Stomach (tissue), 9 donors: ENCODE measurements around the gene RGL2. TPM values are rescaled to one million over a fixed set of nuclear protein-coding genes. Genes with fewer than 3 reads are reported as not detected.
A peak's percentile ranks its signal among the peaks of the same experiment; 100 is the strongest.

Experiments
- DNase-seq, 2 donors: peaks; one replicate each; pipeline versions ENCODE4 v3.0.0 to v3.0.0-alpha.2; 2013 to 2019
- H3K27ac ChIP-seq, 5 donors: fragments of 200-600 bp in 4 of 5; sonication (generic) in 4 of 5; one replicate each; pipeline ENCODE4 v1.5.1; 2013 to 2019; ENCODE audit warnings: mild to moderate bottlenecking in 1 of 5, moderate library complexity in 1 of 5
- H3K27me3 ChIP-seq, 3 donors: fragments of 200-600 bp; sonication (generic); one replicate each; pipeline ENCODE4 v1.5.1; 2017 to 2019; ENCODE audit warnings: mixed run types in 1 of 3
- H3K36me3 ChIP-seq, 4 donors: fragments of 200-600 bp; sonication (generic); 1 replicate in 3 of 4; 2 replicates in 1 of 4; pipeline ENCODE4 v1.5.1; 2016 to 2019
- H3K4me1 ChIP-seq, 4 donors: fragments of 200-600 bp; sonication (generic); one replicate each; pipeline ENCODE4 v1.5.1; 2016 to 2019
- H3K4me3 ChIP-seq, 4 donors: fragments of 200-600 bp; sonication (generic) in 3 of 4; one replicate each; pipeline ENCODE4 v1.5.1; 2016 to 2019; ENCODE audit warnings: mild to moderate bottlenecking in 1 of 4
- H3K9me3 ChIP-seq, 4 donors: fragments of 200-600 bp; sonication (generic); one replicate each; pipeline ENCODE4 v1.5.1; 2016 to 2019
- CTCF ChIP-seq, 7 experiments: fragments of 450-650 bp in 4 of 7; fragments of 200-600 bp in 3 of 7; sonication (generic) in 3 of 7; IDR thresholded peaks; one replicate each; pipeline ENCODE4 v1.5.1; 2016 to 2019; ENCODE audit warnings: antibody characterized with exemption in 7 of 7, control low read depth in 2 of 7, mild to moderate bottlenecking in 1 of 7
- EP300 ChIP-seq: sonication (generic); formaldehyde crosslinking; IDR thresholded peaks from one replicate; pipeline ENCODE4 v1.6.1; 2017; ENCODE audit warnings: antibody characterized with exemption
- POLR2A ChIP-seq, 4 donors: fragments of 450-650 bp; IDR thresholded peaks; one replicate each; pipeline ENCODE4 v1.6.1; 2016; ENCODE audit warnings: antibody characterized with exemption in 4 of 4, control low read depth in 2 of 4, mild to moderate bottlenecking in 1 of 4, moderate library complexity in 1 of 4
- POLR2AphosphoS5 ChIP-seq, 3 donors: sonication (generic); formaldehyde crosslinking; IDR thresholded peaks; one replicate each; pipeline ENCODE4 v1.6.1; 2016; ENCODE audit warnings: antibody characterized with exemption in 3 of 3
- WGBS, 5 donors: extraction: QIAGEN DNeasy Blood & Tissue Kit in 3 of 5; methylation state at CpG; one replicate each; pipeline versions ENCODE4 v1.1.5 to v1.1.7; 2013 to 2018; 5-methylcytosine and 5-hydroxymethylcytosine counted together
- intact Hi-C: fragments of 100-400 bp; cut with DNase I; formaldehyde crosslinking; loops from one replicate; pipeline ENCODE4 v1.15.1; 2023; ENCODE audit warnings: low total_unique reads
- polyA plus RNA-seq, 3 donors: library from polyadenylated mRNA; stranded (reverse); fragments of 200-250 nt; gene quantifications; one replicate each; pipeline ENCODE4 v1.2.3, GENCODE V29; 2013
- total RNA-seq, 5 donors: library from RNA; depleted of rRNA; stranded (reverse); fragments of >200 nt; gene quantifications; one replicate each; pipeline versions ENCODE4 v1.1.0 to v1.2.3, GENCODE V29; 2014 to 2016
- donor health status: healthy with polysubstance abuse.
- donor health status: Bipolar disorder and iron deficiency.
- donor health status: healthy.

Gene RGL2
- total and polyA plus RNA-seq, 8 donors = 10.4 to 112 (median 48.5) TPM

- intact Hi-C loops = no loop called here
- no peaks in the 10 kb centered on the region for H3K27me3 ChIP-seq
- H3K4me1 ChIP-seq = peaks cover 53 to 78% (median 75%) of the 10 kb centered on the region in 4 donors
- H3K9me3 ChIP-seq = no peaks in the 10 kb centered on the region
- DNase-seq = peak in 1 of 2 donors; percentile 4
- WGBS, 5 donors = 30 to 41% (median 37%) methylated on average over 11 of the region's 11 CpGs
- H3K27ac ChIP-seq = peak overlapping the region in 4 of 5 donors; percentile 92 to 96 (median 94)
- TF ChIP-seq EP300 = no peak
- no peak for TF ChIP-seq CTCF (IDR thresholded peaks at IDR 0.05)
- TF ChIP-seq POLR2A (IDR thresholded peaks at IDR 0.05) = no peak
- no peak for TF ChIP-seq POLR2AphosphoS5 (IDR thresholded peaks at IDR 0.05)
- peaks cover 41 to 51% (median 48%) of the 10 kb centered on the region in 4 donors for H3K36me3 ChIP-seq
- peak overlapping the region; percentile 63 to 77 (median 70) for H3K4me3 ChIP-seq
These were observed 25.4 kb downstream of the RGL2 start for GRCh38 chr6:33273129-33273923.

DNA sequence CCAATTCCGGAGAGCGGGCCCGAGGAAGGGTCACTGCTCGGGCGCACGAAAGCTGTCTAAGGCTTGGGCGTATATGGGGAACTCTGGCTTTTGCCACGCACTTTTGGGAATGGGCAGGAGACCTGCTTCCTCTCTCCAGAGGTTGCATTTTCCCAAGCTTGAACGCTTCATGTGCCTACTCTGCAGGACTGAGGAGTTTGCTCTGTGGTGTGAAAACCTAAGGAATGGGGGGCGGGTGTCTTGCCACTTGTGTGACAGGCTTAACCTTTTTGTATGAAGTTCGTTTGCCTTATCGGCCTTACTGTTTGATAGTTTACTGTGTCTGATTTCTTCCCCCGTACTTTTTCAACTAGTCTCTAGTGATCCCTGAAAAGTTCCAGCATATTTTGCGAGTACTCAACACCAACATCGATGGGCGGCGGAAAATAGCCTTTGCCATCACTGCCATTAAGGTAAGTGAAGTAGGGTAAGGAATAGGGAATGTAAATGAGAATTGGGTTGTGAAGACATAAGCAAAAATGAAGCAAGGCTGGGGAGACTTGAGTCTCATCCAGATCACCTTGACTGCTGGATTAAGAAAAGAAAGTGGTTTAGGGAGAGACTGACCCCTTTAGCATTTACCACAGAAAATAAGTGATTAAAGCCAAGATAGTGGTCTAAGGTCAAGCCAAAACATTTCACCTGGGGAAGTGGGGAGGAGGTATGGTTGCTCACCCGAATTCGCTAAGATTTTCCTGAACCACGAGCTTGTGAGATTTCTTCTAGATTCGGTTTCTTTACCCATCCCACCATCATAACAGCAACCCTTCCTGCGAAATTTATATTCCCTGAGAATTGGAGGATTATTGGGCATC lies 26.2 kb downstream of the RGL2 start:
- TF ChIP-seq POLR2AphosphoS5 (IDR thresholded peaks at IDR 0.05) = no peak
- no peak for TF ChIP-seq EP300
- TF ChIP-seq POLR2A (IDR thresholded peaks at IDR 0.05) = no peak
- Histone ChIP-seq H3K9me3 (no peaks in the 10 kb centered on the region), H3K27ac (peak overlapping the region; percentile 78 to 96 (median 93)), H3K4me1 (peaks cover 45 to 70% (median 67%) of the 10 kb centered on the region in 4 donors), H3K4me3 (peak overlapping the region; percentile 63 to 77 (median 70)), H3K36me3 (peaks cover 49 to 57% (median 56%) of the 10 kb centered on the region in 4 donors), H3K27me3 (no peaks in the 10 kb centered on the region)
- intact Hi-C loops = no loop called here
- DNase-seq = peak in 1 of 2 donors; percentile 4
- 4 to 12% (median 7%) methylated on average over 22 of the region's 22 CpGs for WGBS, 5 donors

DNA sequence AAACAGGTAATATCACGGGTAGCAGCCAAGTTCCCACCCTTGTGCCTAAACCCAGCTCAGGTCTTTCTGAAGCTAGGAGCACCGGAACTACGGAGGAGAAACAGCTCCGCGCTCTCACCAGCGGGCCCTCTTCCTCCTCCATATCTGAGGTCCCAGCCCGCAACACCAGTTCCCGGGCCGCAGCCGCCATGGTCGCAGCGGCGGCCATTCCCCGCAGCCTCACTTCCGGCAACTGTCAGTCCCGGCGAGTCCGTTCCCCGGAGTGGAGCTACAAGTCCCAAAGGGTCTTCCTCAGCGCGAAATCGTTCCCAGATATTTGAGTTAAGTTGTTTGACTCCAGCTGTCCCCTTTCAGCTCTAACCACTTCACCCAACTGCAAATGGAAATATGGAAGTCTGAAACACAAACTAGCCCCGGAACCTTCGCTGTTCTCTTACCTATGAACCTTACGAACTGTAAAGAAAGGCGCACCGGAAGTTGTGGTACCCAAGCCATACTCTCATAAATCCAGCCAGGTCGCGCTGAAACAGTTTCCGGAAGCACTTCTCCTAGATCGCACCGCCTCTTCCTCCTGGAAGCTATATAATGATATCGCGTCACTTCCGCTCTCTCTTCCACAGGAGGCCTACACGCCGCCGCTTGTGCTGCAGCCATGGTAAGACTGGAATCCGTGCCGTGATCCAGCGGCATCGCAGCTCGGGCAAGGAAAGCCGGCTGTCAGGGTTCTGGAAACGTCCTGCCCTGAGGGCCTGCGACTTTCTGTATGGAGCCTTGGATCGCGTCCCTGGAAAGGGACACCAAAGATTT lies 27.1 kb downstream of the RGL2 start, which contains the start of the genes RPS18 and VPS52:
TSS of gene RPS18 (plus strand) at position 608 of the 807 bp plus-strand sequence. CDS start at position 653, 45 bp downstream.
TSS of gene VPS52 (minus strand) at position 409 of the 807 bp plus-strand sequence. CDS start at position 208, 201 bp downstream.
- peak; percentile 95 to 99 for DNase-seq
- peaks cover 43 to 67% (median 62%) of the 10 kb centered on the region in 4 donors for H3K4me1 ChIP-seq
- peak in 2 of 4 donors; percentile 75 to 93 for TF ChIP-seq POLR2A (IDR thresholded peaks at IDR 0.05)
- no peak for TF ChIP-seq CTCF (IDR thresholded peaks at IDR 0.05)
- no peak for TF ChIP-seq EP300
- TF ChIP-seq POLR2AphosphoS5 (IDR thresholded peaks at IDR 0.05) = peak; percentile 98 to 100 (median 99)
- no peaks in the 10 kb centered on the region for H3K9me3 ChIP-seq
- peak within 1 kb of the TSS; percentile 91 to 96 (median 93) for H3K27ac ChIP-seq
- WGBS, 5 donors = 0 to 1% (median 0%) methylated on average over 40 to 48 of the region's 48 CpGs
- intact Hi-C loops = no loop called here
- H3K36me3 ChIP-seq = peaks cover 58 to 65% (median 64%) of the 10 kb centered on the region in 4 donors
- peak within 1 kb of the TSS; percentile 63 to 77 (median 70) for H3K4me3 ChIP-seq
- no peaks in the 10 kb centered on the region for H3K27me3 ChIP-seq

DNA sequence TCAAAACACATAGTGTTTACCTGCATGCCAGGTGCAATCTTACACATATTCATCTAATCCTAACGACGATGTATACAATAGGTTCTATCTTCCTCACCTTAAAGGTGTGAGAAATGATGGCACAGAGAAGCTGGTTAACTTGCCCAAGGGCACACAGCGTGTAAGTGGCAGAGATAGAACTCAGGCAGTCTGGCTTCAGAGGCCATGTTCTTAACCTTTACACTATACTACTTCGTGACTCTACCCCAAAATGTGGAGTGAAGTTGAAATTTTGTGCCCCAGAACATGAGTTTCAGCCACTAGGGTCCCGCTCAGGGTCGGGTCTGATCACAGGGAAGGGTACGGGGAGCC lies 27.6 kb downstream of the RGL2 start:
- H3K36me3 ChIP-seq = peaks cover 57 to 66% (median 65%) of the 10 kb centered on the region in 4 donors
- WGBS, 5 donors = 1 to 7% (median 2%) methylated on average over 7 of the region's 7 CpGs
- peak overlapping the region; percentile 63 to 77 (median 70) for H3K4me3 ChIP-seq
- TF ChIP-seq POLR2AphosphoS5 (IDR thresholded peaks at IDR 0.05) = no peak
- TF ChIP-seq CTCF (IDR thresholded peaks at IDR 0.05) = no peak
- no peak for TF ChIP-seq POLR2A (IDR thresholded peaks at IDR 0.05)
- no peak for TF ChIP-seq EP300
- no peaks in the 10 kb centered on the region for H3K27me3 ChIP-seq
- H3K27ac ChIP-seq = peak overlapping the region; percentile 91 to 96 (median 93)
- intact Hi-C loops = no loop called here
- no peak for DNase-seq
- H3K4me1 ChIP-seq = peaks cover 37 to 61% (median 56%) of the 10 kb centered on the region in 4 donors
- no peaks in the 10 kb centered on the region for H3K9me3 ChIP-seq
